Testis (tissue), 3 donors: ENCODE measurements around the gene PCLO. TPM values are rescaled to one million over a fixed set of nuclear protein-coding genes. Genes with fewer than 3 reads are reported as not detected.

Experiments
- DNase-seq: peaks from one replicate; pipeline ENCODE4 v3.0.0-alpha.2; 2019
- H3K27ac ChIP-seq, 2 donors: fragments of 200-600 bp; sonication (generic); one replicate each; pipeline ENCODE4 v1.5.1; 2019
- H3K27me3 ChIP-seq: fragments of 200-600 bp; sonication (generic); one replicate; pipeline ENCODE4 v1.5.1; 2019
- H3K36me3 ChIP-seq: fragments of 200-600 bp; sonication (generic); one replicate; pipeline ENCODE4 v1.5.1; 2017; ENCODE audit warnings: low read depth; ENCODE audit errors: missing control alignments
- H3K4me1 ChIP-seq: fragments of 200-600 bp; sonication (generic); one replicate; pipeline ENCODE4 v1.5.1; 2019
- H3K4me3 ChIP-seq, 2 donors: fragments of 200-600 bp; sonication (generic); one replicate each; pipeline ENCODE4 v1.5.1; 2017 to 2019
- H3K9me3 ChIP-seq: fragments of 200-600 bp; sonication (generic); one replicate; pipeline ENCODE4 v1.5.1; 2017
- CTCF ChIP-seq, 3 experiments: fragments of 450-650 bp in 2 of 3; fragments of 200-600 bp in 1 of 3; sonication (generic) in 1 of 3; IDR thresholded peaks; one replicate each; pipeline ENCODE4 v1.5.1; 2016 to 2019; ENCODE audit warnings: antibody characterized with exemption in 3 of 3, mild to moderate bottlenecking in 2 of 3, moderate library complexity in 1 of 3
- POLR2A ChIP-seq: fragments of 450-650 bp; IDR thresholded peaks from one replicate; pipeline ENCODE4 v1.6.1; 2017; ENCODE audit warnings: antibody characterized with exemption, mild to moderate bottlenecking, moderate library complexity
- WGBS, 2 donors: methylation state at CpG; one replicate each; pipeline ENCODE4 v1.1.5; 2018; 5-methylcytosine and 5-hydroxymethylcytosine counted together
- intact Hi-C: fragments of 100-400 bp; cut with DNase I; formaldehyde crosslinking; loops from one replicate; pipeline ENCODE4 v1.15.1; 2023; ENCODE audit warnings: low total_unique reads
- polyA plus RNA-seq: library from polyadenylated mRNA; stranded (reverse); fragments of 350-450 nt; fragmentation: Illumina TruSeq; extraction: RNeasy Lipid Tissue Mini Kit (QIAGEN cat#74804); gene quantifications from one replicate; pipeline ENCODE4 v1.2.3, GENCODE V29; 2014; ENCODE audit warnings: low read depth, low replicate concordance; ENCODE audit not compliant: insufficient read depth
- total RNA-seq, 2 donors: library from RNA; depleted of rRNA; stranded (reverse); fragments of >200 nt; gene quantifications; one replicate each; pipeline ENCODE4 v1.2.3, GENCODE V29; 2016

Gene PCLO
- total and polyA plus RNA-seq, 3 donors from 2014 or later, result 6.4 to 29.4 (median 20.4) TPM

- H3K4me1 ChIP-seq, result no peaks in the 10 kb centered on the region
- no peak overlapping the region for H3K27ac ChIP-seq
- H3K27me3 ChIP-seq, result no peaks in the 10 kb centered on the region
- 89 to 95% methylated on average over 4 of the region's 4 CpGs for WGBS, 2 donors
- no peak for TF ChIP-seq POLR2A
- no peak for TF ChIP-seq CTCF (IDR thresholded peaks at IDR 0.05)
- H3K4me3 ChIP-seq, result no peak overlapping the region
- intact Hi-C loops, result no loop called here
- H3K9me3 ChIP-seq, result no peaks in the 10 kb centered on the region
- H3K36me3 ChIP-seq, result no peaks in the 10 kb centered on the region
- DNase-seq, result no peak
These were observed 311.6 kb downstream of the PCLO start for GRCh38 chr7:82851121-82851520.

DNA sequence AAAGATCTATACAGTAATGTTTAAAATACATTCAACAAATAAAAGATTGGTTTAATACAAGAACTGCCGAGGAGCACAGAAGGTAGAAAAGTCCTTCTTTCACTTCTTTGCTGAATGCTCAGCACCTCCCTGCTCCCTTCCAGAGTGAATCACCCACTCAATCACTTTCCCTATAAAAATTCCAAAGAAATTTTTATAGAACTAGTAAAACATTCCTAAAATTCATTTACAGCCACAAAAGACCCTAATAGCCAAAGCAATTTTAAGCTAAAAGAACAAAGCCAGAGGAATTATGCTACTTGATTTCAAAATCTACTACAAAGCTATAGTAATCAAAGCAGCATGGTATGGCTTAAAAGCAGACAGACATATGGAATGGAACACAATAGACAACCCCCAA, 320.9 kb downstream of the PCLO start:
- intact Hi-C loops, result no loop called here
- no peak for TF ChIP-seq CTCF (IDR thresholded peaks at IDR 0.05)
- no peak for TF ChIP-seq POLR2A
- Histone ChIP-seq H3K36me3 (no peaks in the 10 kb centered on the region), H3K27me3 (no peaks in the 10 kb centered on the region), H3K9me3 (no peaks in the 10 kb centered on the region), H3K4me3 (no peak overlapping the region), H3K27ac (no peak overlapping the region), H3K4me1 (no peaks in the 10 kb centered on the region)
- WGBS, 2 donors, result 97 to 98% methylated on average over 1 of the region's 1 CpG
- no peak for DNase-seq

- H3K4me3 ChIP-seq, result no peak overlapping the region
These were observed 322.6 kb downstream of the PCLO start for GRCh38 chr7:82840061-82840460.

GRCh38 chr7:82839555-82839954, 323.1 kb downstream of the PCLO start:
- intact Hi-C loops, result no loop called here
- Histone ChIP-seq H3K9me3 (no peaks in the 10 kb centered on the region), H3K27ac (peak overlapping the region; percentile 21 to 44), H3K4me3 (no peak overlapping the region), H3K36me3 (no peaks in the 10 kb centered on the region), H3K4me1 (no peaks in the 10 kb centered on the region), H3K27me3 (no peaks in the 10 kb centered on the region)
- 41 to 46% methylated on average over 4 of the region's 4 CpGs for WGBS, 2 donors
- no peak for TF ChIP-seq POLR2A
- TF ChIP-seq CTCF (IDR thresholded peaks at IDR 0.05), result no peak
- no peak for DNase-seq

More at GRCh38 chr7:82840061-82840460, 322.6 kb downstream of the PCLO start:
- 27 to 44% methylated on average over 3 of the region's 3 CpGs for WGBS, 2 donors
- Histone ChIP-seq H3K4me1 (no peaks in the 10 kb centered on the region), H3K27me3 (no peaks in the 10 kb centered on the region), H3K9me3 (no peaks in the 10 kb centered on the region), H3K36me3 (no peaks in the 10 kb centered on the region), H3K27ac (peak overlapping the region; percentile 34 to 44)
- DNase-seq, result no peak
- TF ChIP-seq POLR2A (no peak), CTCF (IDR thresholded peaks at IDR 0.05) (no peak)
- intact Hi-C loops, result no loop called here

DNA sequence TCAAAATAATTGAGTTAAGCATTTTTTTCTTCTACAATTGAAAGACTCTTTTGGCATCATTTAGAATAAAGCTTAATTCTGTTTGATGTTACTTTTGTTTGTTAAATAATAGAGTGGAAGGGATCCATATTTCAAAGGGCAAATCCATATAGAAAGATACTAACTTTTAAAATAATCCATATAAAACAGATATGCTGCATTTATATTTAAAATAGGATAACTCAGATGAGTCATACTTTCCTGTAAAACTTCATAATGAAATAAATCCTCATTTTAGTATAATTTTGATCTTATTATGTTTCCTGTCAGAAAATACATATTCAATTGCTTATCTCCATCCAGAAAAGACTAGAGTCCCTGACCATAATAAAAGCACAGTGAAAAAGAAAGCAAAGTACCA, 323.6 kb downstream of the PCLO start:
- intact Hi-C loops, result no loop called here
- no peaks in the 10 kb centered on the region for H3K9me3 ChIP-seq
- H3K27me3 ChIP-seq, result no peaks in the 10 kb centered on the region
- H3K4me3 ChIP-seq, result no peak overlapping the region
- TF ChIP-seq CTCF (IDR thresholded peaks at IDR 0.05) (no peak), POLR2A (no peak)
- no peak for DNase-seq
- no peaks in the 10 kb centered on the region for H3K4me1 ChIP-seq
- no peaks in the 10 kb centered on the region for H3K36me3 ChIP-seq
- H3K27ac ChIP-seq, result peak overlapping the region in 1 of 2 donors; percentile 21
